Activated naive CD4-positive, alpha-beta T cell (primary cell): ENCODE results near the gene CNTNAP5.

Experiments
- DNase-seq, 4 experiments: peaks; one replicate each; lab custom pipeline; 2025; lab: John Stamatoyannopoulos, UW

Gene CNTNAP5

GRCh38 chr2:124063596-124063995 lies 38.5 kb downstream of the CNTNAP5 start:
- no peak for DNase-seq

GRCh38 chr2:124065636-124066035 lies 40.5 kb downstream of the CNTNAP5 start:
- no peak for DNase-seq

GRCh38 chr2:124066776-124067175 lies 41.7 kb downstream of the CNTNAP5 start:
- DNase-seq, result no peak

GRCh38 chr2:124079045-124079444 lies 54.0 kb downstream of the CNTNAP5 start:
- no peak for DNase-seq

GRCh38 chr2:124080281-124081153 lies 55.4 kb downstream of the CNTNAP5 start:
- DNase-seq, result no peak

GRCh38 chr2:124081154-124081716 lies 56.1 kb downstream of the CNTNAP5 start:
- DNase-seq, result no peak

GRCh38 chr2:124088616-124089015 lies 63.5 kb downstream of the CNTNAP5 start:
- DNase-seq, result no peak

- no peak for DNase-seq
Measured at GRCh38 chr2:124091721-124092120, 66.6 kb downstream of the CNTNAP5 start.

- no peak for DNase-seq
Measured at GRCh38 chr2:124092651-124093050, 67.6 kb downstream of the CNTNAP5 start.

- DNase-seq, result no peak
Measured at GRCh38 chr2:124104914-124105313, 79.8 kb downstream of the CNTNAP5 start.

GRCh38 chr2:124112206-124112605 lies 87.1 kb downstream of the CNTNAP5 start:
- no peak for DNase-seq

- no peak for DNase-seq
Measured at GRCh38 chr2:124112966-124113365, 87.9 kb downstream of the CNTNAP5 start.

GRCh38 chr2:124120246-124120645 lies 95.2 kb downstream of the CNTNAP5 start:
- DNase-seq, result no peak

GRCh38 chr2:124121106-124121505 lies 96.0 kb downstream of the CNTNAP5 start:
- no peak for DNase-seq

- DNase-seq, result no peak
Measured at GRCh38 chr2:124121760-124122275, 96.7 kb downstream of the CNTNAP5 start.

- DNase-seq, result no peak
Measured at GRCh38 chr2:124122340-124122739, 97.3 kb downstream of the CNTNAP5 start.

- no peak for DNase-seq
Measured at GRCh38 chr2:124131276-124131675, 106.2 kb downstream of the CNTNAP5 start.

- DNase-seq, result no peak
Measured at GRCh38 chr2:124136110-124136509, 111.0 kb downstream of the CNTNAP5 start.

GRCh38 chr2:124138076-124138475 lies 113.0 kb downstream of the CNTNAP5 start:
- no peak for DNase-seq

- DNase-seq, result no peak
Measured at GRCh38 chr2:124145982-124146381, 120.9 kb downstream of the CNTNAP5 start.

- DNase-seq, result no peak
Measured at GRCh38 chr2:124147552-124147951, 122.5 kb downstream of the CNTNAP5 start.

GRCh38 chr2:124149571-124149970 lies 124.5 kb downstream of the CNTNAP5 start:
- DNase-seq, result no peak

GRCh38 chr2:124151691-124152090 lies 126.6 kb downstream of the CNTNAP5 start:
- DNase-seq, result no peak
